Fibroblast of mammary gland (primary cell): ENCODE data around the gene NOVA2.
A peak's percentile ranks its signal among the peaks of the same experiment; 100 is the strongest.

ENCODE experiments used
- DNase-seq: peaks from one replicate; pipeline ENCODE4 v3.0.0-alpha.2; 2010; ENCODE audit warnings: low read depth
- H3K4me3 ChIP-seq: 2 replicates; pipeline ENCODE4 v1.5.1; 2011; ENCODE audit warnings: low read depth, mild to moderate bottlenecking, low read length, moderate library complexity; ENCODE audit not compliant: control insufficient read depth
- CTCF ChIP-seq: conservative IDR thresholded peaks from 2 replicates; pipeline ENCODE4 v1.5.1; 2011; ENCODE audit warnings: low read depth, low read length, inconsistent platforms; ENCODE audit not compliant: control insufficient read depth, insufficient read depth

Gene NOVA2

GRCh38 chr19:45999653-46000121, 26.0 kb upstream of the NOVA2 start:
- H3K4me3 ChIP-seq = no peak overlapping the region
- peak; percentile 51 for DNase-seq
- no peak for TF ChIP-seq CTCF

- no peak overlapping the region for H3K4me3 ChIP-seq
- TF ChIP-seq CTCF = no peak
- DNase-seq = no peak
Measured at GRCh38 chr19:45998834-45999233, 25.2 kb upstream of the NOVA2 start.

GRCh38 chr19:45996933-45997332, 23.3 kb upstream of the NOVA2 start:
- DNase-seq = no peak
- TF ChIP-seq CTCF = no peak
- H3K4me3 ChIP-seq = no peak overlapping the region

GRCh38 chr19:45995715-45996385, 22.2 kb upstream of the NOVA2 start:
- H3K4me3 ChIP-seq = peak overlapping the region; percentile 95
- DNase-seq = peak; percentile 54
- TF ChIP-seq CTCF = no peak

- peak within 1 kb of the TSS; percentile 95 for H3K4me3 ChIP-seq
- peak; percentile 100 for DNase-seq
- TF ChIP-seq CTCF = no peak
Measured at GRCh38 chr19:45994998-45995714, 21.5 kb upstream of the NOVA2 start, which contains the start of gene CCDC61. CCDC61 (plus strand) TSS chr19:45995467; CDS start chr19:46003019, 7,552 bp downstream.

- no peak for TF ChIP-seq CTCF
- peak; percentile 23 for DNase-seq
- H3K4me3 ChIP-seq = peak overlapping the region; percentile 59
Measured at GRCh38 chr19:45994456-45994997, 20.9 kb upstream of the NOVA2 start.
